ENCODE data around the gene ST3GAL4. TPM values are rescaled to one million over a fixed set of nuclear protein-coding genes. Genes with fewer than 3 reads are reported as not detected.
"Not testable (repeated sequence)": the region's sequence is repeated elsewhere in the genome, so short reads cannot be mapped to it uniquely, and the experiment has no call there.

ST3GAL4 gene
- total RNA-seq, 4 donors from 2014 or later, result 42.1 to 56.2 (median 47.2) TPM

GRCh38 chr11:126370016-126370415, 14.5 kb downstream of the ST3GAL4 start:
- WGBS, 2 donors (ENCODE audit: low coverage in 1 of 2), result 82 to 83% methylated on average over 3 of the region's 3 CpGs
- Histone ChIP-seq H3K4me1 (peaks cover 0 to 40% (median 0%) of the 10 kb centered on the region in 3 donors), H3K9me3 (no peaks in the 10 kb centered on the region), H3K4me3 (no peak overlapping the region), H3K36me3 (no peaks in the 10 kb centered on the region), H3K27me3 (no peaks in the 10 kb centered on the region), H3K27ac (no peak overlapping the region)
- no peak for ATAC-seq
- no peak for TF ChIP-seq CTCF (IDR thresholded peaks at IDR 0.05)
- no peak for TF ChIP-seq POLR2A (IDR thresholded peaks at IDR 0.05)
- TF ChIP-seq EP300 (IDR thresholded peaks at IDR 0.05), result no peak
- no peak for TF ChIP-seq POLR2AphosphoS5 (IDR thresholded peaks at IDR 0.05)

- 95 to 97% methylated on average over 5 to 7 of the region's 7 CpGs for WGBS, 2 donors (ENCODE audit: low coverage in 1 of 2)
- H3K4me1 ChIP-seq, result peaks cover 0 to 37% (median 0%) of the 10 kb centered on the region in 3 donors
- H3K9me3 ChIP-seq, result no peaks in the 10 kb centered on the region
- no peak overlapping the region for H3K4me3 ChIP-seq
- no peaks in the 10 kb centered on the region for H3K27me3 ChIP-seq
- no peaks in the 10 kb centered on the region for H3K36me3 ChIP-seq
- H3K27ac ChIP-seq, result no peak overlapping the region
- no peak for TF ChIP-seq POLR2AphosphoS5 (IDR thresholded peaks at IDR 0.05)
- TF ChIP-seq CTCF (IDR thresholded peaks at IDR 0.05), result no peak
- TF ChIP-seq POLR2A (IDR thresholded peaks at IDR 0.05), result no peak
- TF ChIP-seq EP300 (IDR thresholded peaks at IDR 0.05), result no peak
- no peak for ATAC-seq
Observed at GRCh38 chr11:126371595-126371994, 16.1 kb downstream of the ST3GAL4 start.

- 11 to 80% methylated on average over 1 to 3 of the region's 12 CpGs for WGBS, 2 donors (ENCODE audit: low coverage in 1 of 2)
- H3K4me3 ChIP-seq, H3K36me3 ChIP-seq, H3K27me3 ChIP-seq, H3K27ac ChIP-seq, H3K9me3 ChIP-seq: not testable (repeated sequence)
- ATAC-seq, result peak; percentile 23
- H3K4me1 ChIP-seq, result peaks cover 0 to 33% (median 0%) of the 10 kb centered on the region in 3 donors
Observed at GRCh38 chr11:126373389-126374066, 18.0 kb downstream of the ST3GAL4 start.

GRCh38 chr11:126374562-126375300, 19.2 kb downstream of the ST3GAL4 start:
- H3K4me3 ChIP-seq, H3K9me3 ChIP-seq, H3K36me3 ChIP-seq, H3K27me3 ChIP-seq, H3K27ac ChIP-seq: not testable (repeated sequence)
- peak; percentile 77 for ATAC-seq
- H3K4me1 ChIP-seq, result peaks cover 0 to 39% (median 0%) of the 10 kb centered on the region in 3 donors
- WGBS, 2 donors (ENCODE audit: low coverage in 1 of 2), result 88 to 91% methylated on average over 5 to 7 of the region's 28 CpGs

- no peak for TF ChIP-seq POLR2AphosphoS5 (IDR thresholded peaks at IDR 0.05)
- no peak for TF ChIP-seq CTCF (IDR thresholded peaks at IDR 0.05)
- TF ChIP-seq EP300 (IDR thresholded peaks at IDR 0.05), result no peak
- TF ChIP-seq POLR2A (IDR thresholded peaks at IDR 0.05), result no peak
- Histone ChIP-seq H3K27ac (no peak overlapping the region), H3K4me3 (no peak overlapping the region), H3K36me3 (no peaks in the 10 kb centered on the region), H3K9me3 (no peaks in the 10 kb centered on the region), H3K27me3 (no peaks in the 10 kb centered on the region), H3K4me1 (peaks cover 0 to 44% (median 0%) of the 10 kb centered on the region in 3 donors)
- ATAC-seq, result no peak
- WGBS, 2 donors (ENCODE audit: low coverage in 1 of 2), result 66 to 67% methylated on average over 5 to 7 of the region's 7 CpGs
Observed at GRCh38 chr11:126375726-126376125, 20.2 kb downstream of the ST3GAL4 start.

GRCh38 chr11:126378763-126379162, 23.3 kb downstream of the ST3GAL4 start:
- ATAC-seq, result no peak
- no peaks in the 10 kb centered on the region for H3K27me3 ChIP-seq
- H3K4me3 ChIP-seq, result no peak overlapping the region
- WGBS, 2 donors (ENCODE audit: low coverage in 1 of 2), result 48 to 78% methylated on average over 3 to 4 of the region's 4 CpGs
- H3K9me3 ChIP-seq, result no peaks in the 10 kb centered on the region
- H3K27ac ChIP-seq, result no peak overlapping the region
- H3K4me1 ChIP-seq, result peaks cover 0 to 36% (median 0%) of the 10 kb centered on the region in 3 donors
- no peaks in the 10 kb centered on the region for H3K36me3 ChIP-seq
- TF ChIP-seq POLR2A (IDR thresholded peaks at IDR 0.05) (no peak), POLR2AphosphoS5 (IDR thresholded peaks at IDR 0.05) (no peak), CTCF (IDR thresholded peaks at IDR 0.05) (no peak), EP300 (IDR thresholded peaks at IDR 0.05) (no peak)
